Epithelial cell of proximal tubule (primary cell): ENCODE measurements around the gene MAP4K2. TPM values are rescaled to one million over a fixed set of nuclear protein-coding genes. Genes with fewer than 3 reads are reported as not detected.

Experiments used
- DNase-seq: peaks from one replicate; pipeline ENCODE4 v3.0.0-alpha.2; 2011; ENCODE audit warnings: low read depth
- H3K4me3 ChIP-seq: 2 replicates; pipeline ENCODE4 v1.5.1; 2011; ENCODE audit warnings: low read depth, mild to moderate bottlenecking, low read length
- CTCF ChIP-seq: conservative IDR thresholded peaks from 2 replicates; pipeline ENCODE4 v1.5.1; 2012; ENCODE audit warnings: low read depth, mild to moderate bottlenecking, low read length
- total RNA-seq: library from RNA; depleted of rRNA; stranded (reverse); fragments of >200 nt; gene quantifications from 2 replicates; pipeline ENCODE4 v1.2.3, GENCODE V29; 2015

Gene MAP4K2
- total RNA-seq, 1 donor from 2014 or later = 52.4 TPM

- no peak for TF ChIP-seq CTCF
- no peak overlapping the region for H3K4me3 ChIP-seq
- no peak for DNase-seq
These were observed 42.1 kb downstream of the MAP4K2 start for GRCh38 chr11:64760759-64761420.

- no peak within 1 kb of the TSS for H3K4me3 ChIP-seq
- DNase-seq = no peak
These were observed 43.0 kb downstream of the MAP4K2 start, which contains the start of gene PYGM for GRCh38 chr11:64759722-64760719. PYGM (minus strand) TSS chr11:64759974; CDS start chr11:64759898, 76 bp downstream.

GRCh38 chr11:64759131-64759721 is 43.8 kb downstream of the MAP4K2 start:
- no peak for TF ChIP-seq CTCF
- H3K4me3 ChIP-seq = no peak overlapping the region
- no peak for DNase-seq

More at GRCh38 chr11:64759722-64760719, 43.0 kb downstream of the MAP4K2 start, which contains the start of gene PYGM:
- TF ChIP-seq CTCF = no peak

- H3K4me3 ChIP-seq = no peak overlapping the region
- TF ChIP-seq CTCF = no peak
- DNase-seq = no peak
These were observed 44.5 kb downstream of the MAP4K2 start for GRCh38 chr11:64758330-64759079.

GRCh38 chr11:64757549-64758329 is 45.3 kb downstream of the MAP4K2 start:
- no peak for DNase-seq
- TF ChIP-seq CTCF = no peak

More at GRCh38 chr11:64757549-64758329, 45.3 kb downstream of the MAP4K2 start:
- no peak overlapping the region for H3K4me3 ChIP-seq
